SW 1271 (cell line): ENCODE data around the gene CNPY1.
"Not testable (repeated sequence)": the region's sequence is repeated elsewhere in the genome, so short reads cannot be mapped to it uniquely, and the experiment has no call there.

Source experiments
- DNase-seq, 2 experiments: peaks; one replicate each; lab custom pipeline; 2025; lab: John Stamatoyannopoulos, UW

CNPY1 gene

GRCh38 chr7:155533120-155533826 lies 13.1 kb downstream of the CNPY1 start:
- no peak for DNase-seq

GRCh38 chr7:155532792-155533119 lies 13.6 kb downstream of the CNPY1 start:
- no peak for DNase-seq

GRCh38 chr7:155531681-155532080 lies 14.7 kb downstream of the CNPY1 start:
- DNase-seq: no peak

GRCh38 chr7:155530601-155531000 lies 15.8 kb downstream of the CNPY1 start:
- no peak for DNase-seq

GRCh38 chr7:155529845-155530244 lies 16.5 kb downstream of the CNPY1 start:
- DNase-seq: no peak

- no peak for DNase-seq
These were observed 17.0 kb downstream of the CNPY1 start for GRCh38 chr7:155529346-155529745.

- DNase-seq: no peak
These were observed 18.7 kb downstream of the CNPY1 start for GRCh38 chr7:155527664-155528063.

- no peak for DNase-seq
These were observed 20.1 kb downstream of the CNPY1 start for GRCh38 chr7:155526225-155526624.

- no peak for DNase-seq
These were observed 22.3 kb downstream of the CNPY1 start for GRCh38 chr7:155524018-155524556.

GRCh38 chr7:155523168-155523675 lies 23.1 kb downstream of the CNPY1 start:
- no peak for DNase-seq

- no peak for DNase-seq
These were observed 24.5 kb downstream of the CNPY1 start for GRCh38 chr7:155521743-155522398.

GRCh38 chr7:155521007-155521742 lies 25.2 kb downstream of the CNPY1 start:
- DNase-seq: no peak

GRCh38 chr7:155520114-155520513 lies 26.2 kb downstream of the CNPY1 start:
- no peak for DNase-seq

- not testable (repeated sequence) for DNase-seq
These were observed 27.0 kb downstream of the CNPY1 start for GRCh38 chr7:155519358-155519757.

GRCh38 chr7:155518633-155519032 lies 27.7 kb downstream of the CNPY1 start:
- no peak for DNase-seq

GRCh38 chr7:155517969-155518368 lies 28.4 kb downstream of the CNPY1 start:
- no peak for DNase-seq

- no peak for DNase-seq
These were observed 28.9 kb downstream of the CNPY1 start for GRCh38 chr7:155517452-155517851.

- no peak for DNase-seq
These were observed 29.9 kb downstream of the CNPY1 start for GRCh38 chr7:155516466-155516865.

- no peak for DNase-seq
These were observed 31.0 kb downstream of the CNPY1 start for GRCh38 chr7:155515318-155515717.

GRCh38 chr7:155514296-155514695 lies 32.1 kb downstream of the CNPY1 start:
- DNase-seq: no peak

GRCh38 chr7:155513543-155514285 lies 32.6 kb downstream of the CNPY1 start:
- no peak for DNase-seq
